Measurements from ENCODE around the gene AKAP12.

The AKAP12 gene

DNA sequence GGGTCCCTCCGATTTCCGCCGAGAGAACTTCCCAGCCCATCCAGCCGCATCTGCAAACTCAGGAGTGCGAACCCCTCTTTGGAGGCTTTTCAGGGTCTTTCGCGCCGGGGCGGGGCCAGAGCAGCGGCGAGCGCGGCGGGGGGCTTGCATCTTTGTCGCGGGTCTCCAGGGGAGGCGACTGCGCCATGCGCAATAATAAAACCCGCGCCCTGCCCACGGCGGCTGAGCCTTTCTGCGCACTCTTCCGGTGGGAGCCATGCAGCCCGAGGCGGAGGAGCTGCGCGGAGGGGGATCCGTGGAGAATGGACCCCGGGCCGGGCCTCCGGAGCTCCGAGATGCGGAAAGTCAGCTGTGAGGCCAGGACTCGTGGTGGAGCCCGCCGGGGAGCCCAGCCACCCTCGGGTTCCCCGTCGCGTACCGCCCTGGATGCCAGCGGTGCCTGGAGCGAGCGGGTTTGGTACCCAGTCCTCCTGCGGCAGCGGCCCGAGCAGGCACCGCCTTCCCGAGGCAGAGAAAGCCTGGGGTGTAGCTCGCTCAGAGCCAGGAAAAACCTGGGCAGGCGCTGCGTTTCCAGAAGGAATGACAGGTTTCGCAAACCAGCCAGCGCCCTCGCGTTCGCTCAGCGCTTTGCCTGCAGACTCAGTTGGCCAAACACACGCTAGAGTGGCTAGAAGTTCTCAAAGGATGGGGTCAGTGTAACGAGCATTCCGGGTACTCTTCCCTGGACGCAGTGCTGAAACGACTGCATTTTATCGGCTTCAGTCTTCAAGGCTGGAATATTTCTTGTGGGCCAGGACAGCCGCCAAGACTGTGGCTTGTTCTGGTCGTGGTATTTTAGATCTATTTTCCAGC is 1.2 kb downstream of the AKAP12 start:
- DNase-seq: no peak

- DNase-seq: no peak
Observed at GRCh38 chr6:151241853-151242252, 2.1 kb downstream of the AKAP12 start.

DNA sequence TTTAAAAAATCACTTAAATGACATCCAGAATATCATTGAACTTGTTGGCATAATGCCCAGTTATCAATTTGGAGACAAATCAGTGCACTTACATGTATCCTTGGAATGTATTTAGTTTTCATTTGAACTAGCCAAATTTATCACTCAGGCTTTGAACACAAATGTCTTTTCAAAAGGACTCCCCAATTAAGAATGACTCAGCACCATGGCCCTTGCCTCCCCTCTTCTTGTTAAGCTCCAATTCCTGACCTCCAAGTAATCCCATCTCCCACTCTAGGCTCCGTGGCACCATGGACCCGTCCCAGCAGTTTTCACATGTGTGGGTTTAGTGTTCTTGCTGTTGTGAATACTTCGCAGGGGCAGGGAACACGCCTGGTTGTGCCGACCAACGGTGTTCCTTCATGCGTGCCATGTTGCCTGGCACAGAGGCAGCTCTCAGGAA is 2.7 kb downstream of the AKAP12 start:
- no peak for DNase-seq

DNA sequence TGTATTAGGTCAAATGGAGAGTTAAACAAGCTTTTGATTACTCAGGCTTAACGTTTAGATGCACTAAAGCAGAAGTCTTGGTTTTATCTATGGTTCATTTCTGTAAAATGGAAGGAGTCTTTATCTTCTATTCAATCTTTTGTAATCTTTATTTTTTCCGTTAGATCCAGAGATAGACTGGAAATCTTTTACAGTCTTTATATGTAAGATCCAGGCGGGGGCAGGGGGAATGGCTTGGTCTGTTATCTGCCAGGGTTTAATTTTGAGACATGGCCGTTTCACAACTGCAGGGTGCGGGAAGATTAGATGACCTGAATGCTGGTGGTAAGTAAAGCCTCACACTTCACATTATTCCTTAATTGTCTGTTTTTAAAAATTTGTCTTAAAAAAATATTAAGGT is 3.7 kb downstream of the AKAP12 start:
- DNase-seq: no peak

DNA sequence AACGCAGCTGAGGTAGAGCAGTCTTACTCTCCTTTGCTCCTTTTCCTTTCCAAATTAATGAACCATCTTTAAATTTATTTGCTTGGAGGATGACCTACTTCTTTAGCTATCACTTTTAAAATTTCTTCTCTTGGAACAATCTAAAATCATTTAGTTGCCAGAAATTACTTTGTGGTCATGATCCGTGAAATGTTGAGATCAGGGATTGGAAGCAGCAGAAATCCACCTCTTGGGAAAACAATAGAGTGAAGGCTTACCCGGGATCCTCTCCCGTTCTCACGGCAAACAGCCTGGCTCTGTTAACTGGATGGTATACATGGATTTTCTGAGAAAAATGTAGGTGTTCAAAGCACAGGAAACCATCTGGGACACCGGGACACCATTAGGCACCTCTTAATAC is 7.7 kb downstream of the AKAP12 start:
- no peak for DNase-seq

DNA sequence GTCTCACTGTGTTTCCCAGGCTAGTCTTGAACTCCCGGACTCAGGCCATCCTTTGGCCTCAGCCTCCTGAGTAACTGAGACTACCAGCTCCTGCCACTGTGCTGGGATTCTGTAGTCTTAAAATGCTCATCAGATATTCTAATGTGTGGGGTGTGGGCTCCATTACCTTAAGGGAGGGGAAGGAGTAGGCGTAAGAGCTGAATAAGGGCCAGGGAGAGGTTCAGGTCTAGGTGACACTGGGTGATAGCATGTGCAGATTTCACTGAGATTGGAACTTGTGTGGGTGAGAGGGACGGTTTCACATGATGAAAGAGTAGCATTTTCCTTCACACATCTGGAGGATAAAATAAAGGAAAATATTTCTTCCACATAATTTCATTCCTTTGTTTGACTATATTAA is 8.5 kb downstream of the AKAP12 start:
- DNase-seq: no peak

GRCh38 chr6:151252634-151253033 is 12.9 kb downstream of the AKAP12 start:
- DNase-seq: no peak

DNA sequence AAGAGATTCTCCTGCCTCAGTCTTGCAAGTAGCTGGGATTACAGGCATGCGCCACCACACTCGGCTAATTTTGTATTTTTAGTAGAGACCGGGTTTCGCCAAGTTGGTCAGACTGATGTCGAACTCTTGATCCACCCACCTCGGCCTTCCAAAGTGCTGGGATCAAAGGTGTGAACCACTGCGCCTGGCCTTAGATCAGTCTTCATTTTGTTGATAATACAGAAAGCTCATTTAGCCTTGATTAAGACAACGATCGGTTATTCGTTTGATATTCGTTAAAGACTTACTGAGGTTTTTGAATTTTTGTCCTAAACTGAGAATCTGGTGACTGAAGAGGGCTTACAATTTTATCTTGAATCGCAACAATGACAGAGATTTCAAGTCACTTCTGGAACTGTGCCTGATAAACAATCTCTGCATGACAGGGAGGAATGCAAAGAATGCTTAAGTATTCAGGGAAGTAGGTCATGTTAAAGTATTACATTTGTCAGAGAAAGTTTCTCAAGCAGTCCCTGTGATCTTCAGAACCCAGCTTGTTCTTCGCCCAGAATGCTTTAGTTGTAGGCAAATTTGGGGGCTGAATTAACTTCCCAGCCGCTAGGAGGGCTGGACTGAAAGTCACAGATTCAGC is 14.8 kb downstream of the AKAP12 start:
- no peak for DNase-seq

DNA sequence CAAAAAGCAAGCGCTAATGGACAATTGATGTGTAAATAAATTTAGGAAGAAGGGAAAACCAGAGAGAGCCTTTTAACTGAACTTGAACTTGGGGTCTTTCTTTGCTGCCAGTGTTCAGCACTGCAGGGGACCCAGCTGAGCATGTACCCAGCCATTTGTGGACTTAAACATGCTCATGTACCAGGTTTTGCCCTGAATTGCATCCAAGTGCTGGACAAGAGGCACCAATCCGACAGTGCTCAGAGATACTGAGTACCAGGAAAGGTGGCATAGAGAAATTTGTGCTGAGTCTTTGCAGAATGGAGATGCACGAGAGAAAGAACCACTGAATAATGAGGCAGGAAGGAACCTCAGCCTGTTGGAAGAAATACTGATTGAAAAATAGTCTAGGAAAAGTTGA is 16.0 kb downstream of the AKAP12 start:
- DNase-seq: no peak

GRCh38 chr6:151257985-151258445 is 18.2 kb downstream of the AKAP12 start:
- no peak for DNase-seq

DNA sequence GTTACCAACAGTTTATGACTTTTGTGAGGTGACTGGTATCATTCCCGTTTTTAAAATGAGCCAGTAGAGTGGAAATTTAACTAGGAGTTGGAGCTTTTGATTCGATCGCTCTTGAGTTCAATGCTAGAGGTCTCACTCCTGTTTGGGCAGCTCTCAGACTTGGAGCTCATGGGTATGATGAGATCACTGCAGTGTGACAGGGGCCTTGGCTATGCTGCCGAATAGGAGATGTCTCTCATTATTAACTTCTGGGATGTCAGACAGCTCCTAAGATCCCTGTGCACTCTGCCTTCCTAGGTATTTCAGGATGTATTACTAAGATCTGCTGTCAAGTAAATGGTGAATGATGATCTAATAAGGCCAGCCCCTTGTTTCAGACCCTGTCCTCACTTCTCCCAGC is 20.4 kb downstream of the AKAP12 start:
- DNase-seq: no peak

DNA sequence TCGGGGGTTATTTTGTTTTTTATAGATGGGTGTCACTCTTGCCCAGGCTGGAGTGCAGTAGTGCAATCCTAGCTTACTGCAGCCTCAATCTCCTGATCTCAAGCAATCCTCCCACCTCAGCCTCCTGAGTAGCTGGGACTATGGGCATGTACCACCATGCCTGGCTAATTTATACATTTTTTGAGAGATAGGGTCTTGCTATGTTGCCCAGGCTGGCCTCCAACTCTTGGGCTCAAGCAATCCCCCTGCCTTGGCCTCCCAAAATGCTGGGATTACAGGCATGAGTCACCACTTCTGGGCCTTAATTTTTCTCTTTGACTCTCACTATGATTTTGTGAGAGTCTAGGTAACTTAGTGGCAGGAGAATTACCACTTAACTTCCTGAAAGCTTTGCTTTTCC is 23.3 kb downstream of the AKAP12 start:
- DNase-seq: no peak

GRCh38 chr6:151263967-151264366 is 24.2 kb downstream of the AKAP12 start:
- DNase-seq: no peak

- no peak for DNase-seq
Observed at GRCh38 chr6:151265282-151265681, 25.5 kb downstream of the AKAP12 start.

GRCh38 chr6:151269321-151269995 is 29.7 kb downstream of the AKAP12 start:
- no peak for DNase-seq

- DNase-seq: no peak
Observed at GRCh38 chr6:151275121-151275520, 35.4 kb downstream of the AKAP12 start.

DNA sequence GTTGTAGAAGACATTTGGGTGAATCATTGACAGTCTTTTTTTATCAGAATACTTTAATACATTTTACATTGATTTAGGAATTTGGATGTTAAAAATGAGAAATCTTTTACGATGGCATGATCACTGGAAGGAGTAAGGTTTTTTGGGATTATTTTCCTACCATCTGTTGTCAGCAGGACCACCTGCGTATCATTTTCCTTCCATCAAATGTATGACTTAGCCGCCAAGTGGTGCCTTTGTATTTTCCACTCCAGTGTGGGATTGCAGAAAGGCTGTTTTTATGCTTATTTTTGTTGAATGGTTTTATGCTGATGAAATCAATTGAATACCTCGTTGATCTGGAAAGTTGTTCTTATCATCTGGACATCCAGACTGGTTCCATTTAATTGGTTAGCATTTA is 35.8 kb downstream of the AKAP12 start:
- no peak for DNase-seq

DNA sequence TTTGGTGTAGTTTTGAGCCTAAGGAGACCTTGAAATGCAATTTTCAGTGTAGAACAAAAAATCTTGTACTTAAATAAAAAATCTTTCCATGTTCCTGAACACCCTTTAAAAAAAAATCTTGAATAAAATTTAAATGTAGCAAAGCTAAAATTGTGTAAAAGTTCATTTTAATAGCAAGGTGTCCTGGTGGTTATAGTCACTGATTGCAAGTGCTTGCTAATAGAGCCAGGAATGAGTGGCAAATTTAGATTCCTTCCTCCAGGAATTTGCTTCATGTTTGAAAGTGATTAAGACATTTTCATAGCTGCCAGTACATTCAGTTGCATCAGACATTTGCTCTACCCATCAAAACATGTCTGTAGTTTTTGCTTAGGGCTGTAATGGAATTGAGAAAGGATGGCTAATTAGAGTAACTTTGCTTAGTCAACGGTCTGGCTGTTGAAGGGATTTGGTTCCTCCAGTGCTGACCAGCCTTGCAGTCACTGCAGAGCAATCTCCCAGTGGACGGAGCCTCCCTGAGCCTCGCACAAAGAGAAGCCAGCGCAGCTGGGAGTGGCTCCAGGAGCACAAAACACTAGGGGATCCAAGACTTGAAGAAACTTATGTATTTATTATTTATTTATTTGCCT is 36.5 kb downstream of the AKAP12 start:
- DNase-seq: no peak

DNA sequence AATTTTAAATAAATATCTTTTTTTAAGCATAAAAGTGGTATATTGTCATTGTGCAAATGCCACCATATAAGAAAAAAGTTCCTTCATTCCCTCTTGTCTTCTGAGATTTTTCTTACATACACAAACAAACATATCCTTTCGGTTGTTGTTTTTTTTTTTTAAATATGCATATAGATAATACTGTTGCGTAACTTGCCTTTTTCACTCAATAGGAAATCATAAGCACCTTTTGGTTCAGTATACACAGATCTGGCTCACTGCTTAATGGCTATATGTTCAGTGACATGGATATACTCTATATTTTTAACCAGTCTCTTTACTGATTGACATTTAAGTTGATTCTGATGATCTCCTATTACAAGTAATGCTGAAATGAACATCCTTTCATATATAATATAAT is 40.1 kb downstream of the AKAP12 start:
- DNase-seq: no peak

GRCh38 chr6:151280859-151281258 is 41.1 kb downstream of the AKAP12 start:
- no peak for DNase-seq

GRCh38 chr6:151284012-151284411 is 44.2 kb downstream of the AKAP12 start:
- DNase-seq: no peak

DNA sequence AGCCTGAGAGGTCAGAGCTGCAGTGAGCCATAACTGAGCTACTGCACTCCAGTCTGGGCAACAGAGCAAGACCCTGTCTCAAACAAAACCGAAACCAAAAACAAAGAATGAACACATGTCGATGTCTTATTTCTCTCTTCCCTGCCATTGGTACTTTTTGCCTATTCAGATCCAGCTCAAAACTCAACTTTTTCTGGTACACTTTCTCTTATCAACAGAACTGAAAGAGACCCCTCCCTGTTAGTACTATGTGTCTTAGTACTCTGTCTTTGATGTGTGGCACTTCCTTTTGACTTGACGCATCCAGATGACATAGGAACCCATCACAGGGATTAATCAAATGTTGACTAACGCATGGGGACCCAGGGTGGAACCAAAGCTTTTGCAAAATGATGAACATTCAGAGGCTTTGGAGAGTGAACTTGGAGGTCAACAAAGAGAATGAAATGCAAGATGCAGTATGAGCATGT is 44.8 kb downstream of the AKAP12 start:
- DNase-seq: no peak

DNA sequence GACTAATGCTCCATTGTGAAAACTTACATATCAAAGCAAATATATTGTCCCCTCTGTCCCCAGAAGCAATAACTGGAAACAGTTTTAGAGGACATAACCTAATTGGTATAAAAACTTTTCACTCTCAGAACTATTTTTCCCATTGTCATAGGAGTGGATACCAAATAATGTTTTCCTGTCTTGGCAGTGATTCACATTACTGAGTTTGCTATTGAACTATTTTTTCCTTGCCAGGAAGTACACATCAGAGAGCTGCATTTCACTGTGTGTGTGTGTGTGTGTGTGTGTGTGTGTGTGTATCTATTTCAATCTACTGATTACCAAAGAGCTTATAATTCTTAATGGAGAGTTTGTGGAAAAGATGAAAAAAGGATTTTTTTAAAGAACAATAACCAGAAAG is 45.4 kb downstream of the AKAP12 start:
- DNase-seq: no peak

Measured in CD4-positive, alpha-beta T cell treated with Interleukin-4 for 1 hour (primary cell).